ENCODE results near the gene STARD3NL. TPM values are rescaled to one million over a fixed set of nuclear protein-coding genes. Genes with fewer than 3 reads are reported as not detected.
"Not testable (repeated sequence)": the region's sequence is repeated elsewhere in the genome, so short reads cannot be mapped to it uniquely, and the experiment has no call there.

Gene STARD3NL
- total RNA-seq, 2 experiments from 2014 or later: 16.3 to 21.7 TPM

DNA sequence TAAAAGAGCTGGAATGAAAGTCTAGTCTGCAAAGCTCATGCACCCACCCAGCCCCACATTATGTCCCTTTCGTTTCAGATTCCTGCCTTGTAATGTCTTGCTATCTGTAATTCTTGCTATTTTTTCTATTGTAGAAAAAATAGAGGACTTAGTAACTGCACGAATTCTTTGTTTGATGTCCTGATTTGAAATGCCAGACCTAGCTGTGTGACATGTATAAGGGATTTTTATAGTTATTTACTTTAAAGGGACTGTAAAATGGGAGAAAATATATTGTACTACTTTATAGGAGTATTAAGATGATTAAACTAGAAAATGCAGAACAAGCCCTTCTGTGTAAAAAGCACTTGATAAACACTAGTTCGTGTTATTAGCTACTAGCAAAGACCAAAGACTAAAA lies 63.0 kb downstream of the STARD3NL start:
- Histone ChIP-seq H3K4me1 (ENCODE audit: insufficient read depth, low read length, poor library complexity, severe bottlenecking) (no peaks in the 10 kb centered on the region), H2AFZ (ENCODE audit: low read length) (no peak overlapping the region), H3K4me3 (ENCODE audit: low read depth, low read length, poor library complexity, severe bottlenecking) (no peak overlapping the region), H4K20me1 (ENCODE audit: insufficient read depth, low read length) (no peaks in the 10 kb centered on the region), H3K9me3 (ENCODE audit: low read length) (no peaks in the 10 kb centered on the region), H3K4me2 (ENCODE audit: low read length) (no peak overlapping the region), H3K9me2 (ENCODE audit: insufficient read depth, low read length) (no peaks in the 10 kb centered on the region), H3K36me3 (ENCODE audit: insufficient read depth, low read length) (no peaks in the 10 kb centered on the region), H3K27ac (ENCODE audit: low read depth, low read length, poor library complexity, severe bottlenecking) (no peak overlapping the region), H3K79me2 (ENCODE audit: insufficient read depth, low read depth, low read length) (no peaks in the 10 kb centered on the region)
- no peak for DNase-seq (ENCODE audit: low spot score)
- BruUV-seq (replicated peaks): no TSS peak
- TF ChIP-seq EZH2phosphoT487 (IDR thresholded peaks at IDR 0.05; ENCODE audit: borderline replicate concordance, low read depth, low read length): no peak
- TF ChIP-seq, protein P1, sequence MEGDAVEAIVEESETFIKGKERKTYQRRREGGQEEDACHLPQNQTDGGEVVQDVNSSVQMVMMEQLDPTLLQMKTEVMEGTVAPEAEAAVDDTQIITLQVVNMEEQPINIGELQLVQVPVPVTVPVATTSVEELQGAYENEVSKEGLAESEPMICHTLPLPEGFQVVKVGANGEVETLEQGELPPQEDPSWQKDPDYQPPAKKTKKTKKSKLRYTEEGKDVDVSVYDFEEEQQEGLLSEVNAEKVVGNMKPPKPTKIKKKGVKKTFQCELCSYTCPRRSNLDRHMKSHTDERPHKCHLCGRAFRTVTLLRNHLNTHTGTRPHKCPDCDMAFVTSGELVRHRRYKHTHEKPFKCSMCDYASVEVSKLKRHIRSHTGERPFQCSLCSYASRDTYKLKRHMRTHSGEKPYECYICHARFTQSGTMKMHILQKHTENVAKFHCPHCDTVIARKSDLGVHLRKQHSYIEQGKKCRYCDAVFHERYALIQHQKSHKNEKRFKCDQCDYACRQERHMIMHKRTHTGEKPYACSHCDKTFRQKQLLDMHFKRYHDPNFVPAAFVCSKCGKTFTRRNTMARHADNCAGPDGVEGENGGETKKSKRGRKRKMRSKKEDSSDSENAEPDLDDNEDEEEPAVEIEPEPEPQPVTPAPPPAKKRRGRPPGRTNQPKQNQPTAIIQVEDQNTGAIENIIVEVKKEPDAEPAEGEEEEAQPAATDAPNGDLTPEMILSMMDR (conservative IDR thresholded peaks at IDR 0.05; ENCODE audit: low read length): no peak
- CTCF ChIA-PET (ENCODE audit: unreplicated experiment): no interaction called here
- intact Hi-C loops (cut with micrococcal nuclease; ENCODE audit: unreplicated experiment): no loop called here
- POLR2A ChIA-PET: no interaction called here

DNA sequence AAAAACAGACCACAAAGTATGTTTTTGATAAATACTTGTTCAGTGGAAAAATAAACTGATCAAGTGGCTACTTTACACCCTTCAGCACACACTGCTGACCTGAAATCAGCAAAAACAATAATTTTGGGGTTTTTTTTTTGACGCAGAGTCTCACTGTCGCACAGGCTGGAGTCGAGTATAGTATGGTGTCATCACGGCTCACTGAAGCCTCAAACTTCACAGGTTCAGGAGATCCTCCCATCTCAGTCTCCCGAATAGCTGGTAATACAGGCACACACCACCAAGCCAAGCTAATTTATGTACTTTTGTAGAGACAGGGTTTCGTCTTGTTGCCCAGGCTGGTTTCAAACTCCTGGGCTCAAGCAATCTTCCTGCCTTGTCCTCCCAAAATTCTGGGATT lies 64.8 kb downstream of the STARD3NL start:
- TF ChIP-seq, protein P1 (conservative IDR thresholded peaks at IDR 0.05; ENCODE audit: low read length): no peak
- TF ChIP-seq EZH2phosphoT487 (IDR thresholded peaks at IDR 0.05; ENCODE audit: borderline replicate concordance, low read depth, low read length): no peak
- Histone ChIP-seq H3K4me3 (ENCODE audit: low read depth, low read length, poor library complexity, severe bottlenecking) (no peak overlapping the region), H3K4me2 (ENCODE audit: low read length) (no peak overlapping the region), H2AFZ (ENCODE audit: low read length) (no peak overlapping the region), H4K20me1 (ENCODE audit: insufficient read depth, low read length) (no peaks in the 10 kb centered on the region), H3K9me2 (ENCODE audit: insufficient read depth, low read length) (no peaks in the 10 kb centered on the region), H3K4me1 (ENCODE audit: insufficient read depth, low read length, poor library complexity, severe bottlenecking) (no peaks in the 10 kb centered on the region), H3K9me3 (ENCODE audit: low read length) (no peaks in the 10 kb centered on the region), H3K36me3 (ENCODE audit: insufficient read depth, low read length) (no peaks in the 10 kb centered on the region), H3K27ac (ENCODE audit: low read depth, low read length, poor library complexity, severe bottlenecking) (no peak overlapping the region), H3K79me2 (ENCODE audit: insufficient read depth, low read depth, low read length) (no peaks in the 10 kb centered on the region)
- ChIA-PET CTCF (ENCODE audit: unreplicated experiment) (no interaction called here), POLR2A (no interaction called here)
- BruUV-seq (replicated peaks): no TSS peak
- intact Hi-C loops (cut with micrococcal nuclease; ENCODE audit: unreplicated experiment): no loop called here
- no peak for DNase-seq (ENCODE audit: low spot score)

DNA sequence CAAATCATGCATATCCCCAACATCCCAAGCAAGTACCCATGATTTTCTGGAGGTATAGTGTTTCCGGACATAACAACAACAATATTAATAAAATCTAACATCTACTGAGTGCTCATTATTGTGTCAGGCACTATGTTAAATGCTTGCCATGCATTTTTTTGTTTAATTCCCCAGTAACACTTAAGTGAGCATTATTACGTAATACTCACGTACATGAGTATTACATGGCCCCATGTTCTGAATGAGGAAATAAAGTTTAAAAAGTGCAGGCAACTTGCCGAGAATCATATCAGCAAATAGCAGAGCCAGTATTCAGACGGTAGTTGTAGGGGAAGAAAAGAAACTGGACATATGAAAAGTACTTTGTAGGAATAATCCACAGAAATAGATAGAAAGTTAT lies 65.3 kb downstream of the STARD3NL start:
- H3K79me2 ChIP-seq (ENCODE audit: insufficient read depth, low read depth, low read length); H3K9me2 ChIP-seq (ENCODE audit: insufficient read depth, low read length); DNase-seq (ENCODE audit: low spot score); BruUV-seq (replicated peaks); H3K27ac ChIP-seq (ENCODE audit: low read depth, low read length, poor library complexity, severe bottlenecking); CTCF ChIA-PET (ENCODE audit: unreplicated experiment); H3K4me1 ChIP-seq (ENCODE audit: insufficient read depth, low read length, poor library complexity, severe bottlenecking); intact Hi-C loops (cut with micrococcal nuclease; ENCODE audit: unreplicated experiment); POLR2A ChIA-PET; H4K20me1 ChIP-seq (ENCODE audit: insufficient read depth, low read length); H3K4me2 ChIP-seq (ENCODE audit: low read length); H2AFZ ChIP-seq (ENCODE audit: low read length); H3K4me3 ChIP-seq (ENCODE audit: low read depth, low read length, poor library complexity, severe bottlenecking); H3K36me3 ChIP-seq (ENCODE audit: insufficient read depth, low read length); H3K9me3 ChIP-seq (ENCODE audit: low read length): not testable (repeated sequence)
